GM21786 (cell line): ENCODE measurements around the gene KRT76.

Source experiments
- ATAC-seq: cut with Tn5 transposase; IDR thresholded peaks from one replicate; pipeline ENCODE4 v1.9.1; 2021; ENCODE audit not compliant: unreplicated experiment

Gene KRT76

DNA sequence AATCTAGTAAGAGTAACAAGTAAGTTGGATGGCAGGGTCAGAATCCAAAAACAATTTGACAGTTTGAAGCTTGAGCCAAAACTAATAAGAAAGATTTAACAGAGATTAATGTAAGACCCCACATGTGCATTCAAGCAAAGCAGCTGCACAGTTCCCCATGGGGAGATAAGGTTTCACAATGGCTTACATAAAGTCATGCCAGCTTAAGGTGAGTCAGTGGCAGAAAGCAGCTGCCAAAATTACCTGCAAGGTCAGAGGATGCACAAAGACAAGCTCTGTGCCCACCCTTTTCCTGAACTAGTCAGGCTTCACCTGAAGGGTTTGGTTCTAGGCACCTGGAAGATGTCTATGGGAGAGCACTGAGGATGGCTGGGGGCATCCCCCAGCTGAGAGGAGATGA is 37.2 kb downstream of the KRT76 start:
- no peak for ATAC-seq

DNA sequence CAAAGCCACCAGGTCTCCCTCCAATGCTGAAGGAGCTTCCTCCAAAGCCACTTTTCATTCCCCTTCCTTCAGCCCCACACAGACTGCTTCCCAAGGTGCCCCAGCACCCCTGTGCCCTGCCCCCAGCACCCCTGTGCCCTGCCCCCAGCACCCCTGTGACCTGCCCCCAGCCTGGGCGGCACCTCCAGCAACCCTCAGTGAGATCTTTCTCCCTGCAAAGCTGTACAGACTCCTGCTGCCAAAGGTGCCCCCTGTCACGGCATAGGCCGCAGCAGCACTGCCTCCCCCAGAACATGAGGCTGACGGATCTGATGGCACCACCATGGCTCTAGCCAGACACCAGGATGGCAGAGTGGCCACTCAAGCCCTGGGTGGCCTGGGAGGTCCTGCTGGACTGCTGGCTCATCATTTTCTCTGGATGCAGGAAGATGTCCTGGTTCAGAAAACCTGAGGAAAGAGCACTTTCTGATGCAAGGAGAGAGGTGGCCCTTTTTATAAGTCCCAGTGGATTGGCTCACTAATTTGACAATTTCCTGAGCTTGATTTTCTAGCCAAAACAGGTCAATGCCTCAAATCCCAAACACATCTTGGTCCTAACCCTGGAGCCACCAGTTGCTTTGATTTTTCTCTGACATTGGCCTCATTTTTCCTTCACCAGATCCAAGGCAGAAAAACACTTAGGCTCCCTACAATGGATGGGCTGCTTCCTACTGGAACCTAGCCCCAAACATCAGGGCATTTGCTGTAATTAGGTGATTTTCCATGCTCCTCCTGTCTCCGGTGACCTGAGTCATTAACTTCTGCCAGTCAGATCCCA is 41.1 kb downstream of the KRT76 start:
- ATAC-seq: no peak

DNA sequence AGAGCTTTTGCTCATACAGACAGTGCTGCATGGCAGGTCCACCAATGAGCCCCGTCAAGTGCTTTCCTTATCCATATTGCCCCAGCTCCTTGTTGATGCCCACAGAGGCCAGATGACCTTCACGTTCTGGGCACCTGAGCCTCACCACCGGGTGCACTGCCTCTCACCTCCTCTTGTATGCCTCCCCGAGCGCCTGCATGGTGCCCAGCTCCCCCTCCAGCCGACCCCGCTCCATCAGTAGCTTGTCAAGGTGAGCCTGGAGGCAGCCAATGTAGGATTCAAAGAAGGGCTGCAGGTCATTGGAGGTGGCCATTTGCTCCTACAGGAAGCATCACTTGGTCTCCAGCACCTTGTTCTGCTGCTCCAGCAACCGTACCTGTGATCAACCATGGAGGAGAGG is 42.0 kb downstream of the KRT76 start:
- no peak for ATAC-seq

DNA sequence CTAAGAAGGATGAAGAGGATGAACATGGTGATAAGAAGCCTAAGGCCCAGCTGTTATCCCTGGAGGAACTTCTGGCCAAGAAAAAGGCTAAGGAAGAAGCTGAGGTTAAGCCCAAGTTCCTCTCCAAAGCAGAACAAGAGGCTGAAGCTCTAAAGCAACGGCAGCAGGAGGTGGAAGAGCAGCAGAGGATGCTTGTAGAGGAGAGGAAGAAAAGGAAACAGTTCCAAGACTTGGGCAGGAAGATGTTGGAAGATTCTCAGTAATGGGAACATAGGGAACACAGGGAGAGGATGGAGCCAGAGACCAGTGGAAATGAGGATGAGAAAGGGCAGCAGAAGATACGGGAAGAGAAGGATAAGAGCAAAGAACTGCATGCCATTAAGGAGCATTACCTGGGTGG is 46.4 kb downstream of the KRT76 start:
- no peak for ATAC-seq

DNA sequence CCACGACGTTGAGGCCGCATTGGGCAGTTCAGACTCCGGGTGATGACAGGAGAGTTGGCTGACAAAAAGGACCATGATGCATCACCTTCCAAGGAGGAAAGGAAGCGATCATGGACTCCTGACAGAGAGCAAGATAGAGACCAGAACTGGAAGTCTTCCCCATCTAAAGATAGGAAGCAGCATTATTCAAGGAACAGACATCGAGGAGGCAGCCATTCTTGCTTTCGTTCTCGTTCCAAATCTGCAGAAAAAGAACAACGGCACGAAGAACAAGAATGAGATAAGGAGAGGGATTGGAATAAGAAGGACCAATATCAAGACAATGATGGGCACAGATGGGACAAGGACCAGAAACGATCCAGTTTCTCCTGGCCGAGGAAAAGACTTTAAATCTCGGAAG is 46.8 kb downstream of the KRT76 start:
- ATAC-seq: no peak

DNA sequence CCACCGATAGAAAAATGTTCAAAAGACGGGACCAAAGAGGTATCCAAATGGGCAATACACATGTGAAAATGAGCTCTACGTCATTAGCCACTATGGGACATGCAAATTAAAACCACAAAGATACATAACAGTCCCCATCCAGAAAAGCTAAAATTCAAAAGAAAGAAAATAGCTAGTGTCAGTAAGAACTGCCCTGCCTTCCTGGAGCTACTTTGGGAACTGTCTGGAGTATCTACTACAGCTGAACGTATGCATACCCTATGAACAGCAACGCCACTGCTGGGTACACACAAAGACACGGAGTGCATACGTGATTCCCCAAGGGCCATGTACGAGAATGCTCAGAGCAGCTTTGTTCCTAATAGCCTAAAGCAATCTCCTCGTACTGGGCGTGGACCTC is 48.0 kb downstream of the KRT76 start:
- no peak for ATAC-seq

DNA sequence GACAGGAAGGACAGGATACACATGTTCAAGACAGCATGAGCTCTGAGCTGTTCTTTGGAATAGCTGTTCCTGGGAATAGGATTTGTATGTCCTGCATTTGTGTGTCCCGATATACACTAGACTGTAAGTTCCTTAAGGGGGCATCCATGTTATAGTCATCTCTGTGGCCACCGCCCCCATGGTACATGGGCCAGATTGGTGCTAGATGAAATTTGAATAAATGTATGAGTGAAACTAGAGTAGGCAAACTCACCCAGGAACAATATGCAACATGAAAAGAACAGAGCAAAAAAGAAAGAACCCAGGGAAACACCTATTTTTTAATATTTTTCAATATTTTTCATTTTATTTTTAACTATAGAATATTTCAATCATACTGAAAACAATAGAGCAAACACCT is 48.8 kb downstream of the KRT76 start:
- no peak for ATAC-seq

DNA sequence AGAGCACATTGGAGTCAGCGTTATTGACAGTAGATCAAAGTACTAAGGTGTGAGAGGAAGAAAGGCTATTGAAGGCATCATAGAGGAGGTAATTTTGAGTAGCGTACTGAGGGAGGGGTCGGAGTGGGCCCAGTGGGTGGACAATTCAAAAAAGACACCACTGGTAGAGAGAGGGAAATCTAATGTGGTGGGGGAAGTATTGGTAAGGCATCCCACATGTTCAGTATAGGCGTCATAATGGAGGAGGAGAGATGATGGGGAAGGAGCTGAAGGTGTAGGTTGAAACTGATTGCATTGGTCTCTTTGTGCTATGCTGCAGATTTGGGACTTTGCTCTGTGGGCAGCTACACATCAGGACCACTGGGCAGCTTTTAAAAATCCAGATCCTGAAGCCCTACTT is 50.1 kb downstream of the KRT76 start:
- no peak for ATAC-seq

DNA sequence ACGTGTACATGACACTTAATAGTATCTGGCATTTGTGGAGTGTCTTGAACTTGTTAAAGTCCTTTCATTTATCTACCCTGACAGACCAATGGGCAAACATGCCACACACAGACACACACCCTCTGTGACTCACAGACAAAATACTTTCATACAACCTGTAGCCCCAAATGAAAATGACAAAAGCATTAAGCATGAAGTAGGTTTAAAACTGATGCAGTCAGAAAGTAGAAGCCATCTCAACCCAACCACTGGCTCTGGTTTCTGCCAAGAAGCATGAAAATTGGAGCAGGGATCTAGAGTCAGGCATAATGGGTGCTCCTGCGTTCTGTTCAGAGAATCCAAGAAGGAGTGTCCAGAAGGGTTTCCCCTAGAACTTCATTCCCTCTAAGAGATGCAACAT is 50.7 kb downstream of the KRT76 start:
- ATAC-seq: no peak

DNA sequence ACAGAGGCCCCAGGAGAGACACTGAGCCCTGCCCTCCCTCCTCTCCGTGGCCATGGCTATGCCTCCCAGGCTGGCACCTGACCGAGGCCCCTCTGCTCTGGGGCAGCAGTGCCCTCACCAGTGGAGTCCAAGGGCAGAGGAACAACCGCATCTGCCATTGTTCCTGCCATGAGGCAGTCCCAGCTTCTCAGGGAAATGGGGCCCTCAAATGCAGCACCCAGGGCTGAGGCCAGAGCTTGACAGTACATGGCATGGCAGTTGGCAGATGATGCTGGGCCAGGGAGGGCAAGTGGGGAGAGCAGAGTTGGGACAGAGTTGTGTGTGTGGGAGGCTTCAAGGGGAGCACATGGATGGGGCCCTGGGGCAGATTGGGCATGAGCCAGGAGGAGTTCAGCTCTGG is 52.8 kb downstream of the KRT76 start:
- ATAC-seq: no peak

DNA sequence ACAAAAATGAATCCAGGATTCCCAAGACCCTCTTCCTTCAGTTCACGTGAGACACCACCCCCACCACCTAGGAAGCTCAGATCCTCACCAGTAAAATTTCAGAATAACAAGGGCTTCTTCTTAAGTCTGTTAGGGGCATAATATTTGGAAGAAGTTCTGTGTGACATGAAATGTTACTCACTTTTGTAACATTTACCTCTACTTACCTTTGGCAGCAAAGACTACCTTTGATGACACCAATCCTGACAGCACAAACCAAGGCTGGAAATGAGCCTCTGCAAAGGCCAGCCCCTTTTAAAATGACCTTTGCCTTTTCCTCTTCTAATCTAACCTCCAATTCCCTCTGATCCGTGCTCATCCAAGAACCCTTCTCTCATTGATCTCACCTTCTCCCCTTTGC is 54.5 kb downstream of the KRT76 start:
- ATAC-seq: no peak

DNA sequence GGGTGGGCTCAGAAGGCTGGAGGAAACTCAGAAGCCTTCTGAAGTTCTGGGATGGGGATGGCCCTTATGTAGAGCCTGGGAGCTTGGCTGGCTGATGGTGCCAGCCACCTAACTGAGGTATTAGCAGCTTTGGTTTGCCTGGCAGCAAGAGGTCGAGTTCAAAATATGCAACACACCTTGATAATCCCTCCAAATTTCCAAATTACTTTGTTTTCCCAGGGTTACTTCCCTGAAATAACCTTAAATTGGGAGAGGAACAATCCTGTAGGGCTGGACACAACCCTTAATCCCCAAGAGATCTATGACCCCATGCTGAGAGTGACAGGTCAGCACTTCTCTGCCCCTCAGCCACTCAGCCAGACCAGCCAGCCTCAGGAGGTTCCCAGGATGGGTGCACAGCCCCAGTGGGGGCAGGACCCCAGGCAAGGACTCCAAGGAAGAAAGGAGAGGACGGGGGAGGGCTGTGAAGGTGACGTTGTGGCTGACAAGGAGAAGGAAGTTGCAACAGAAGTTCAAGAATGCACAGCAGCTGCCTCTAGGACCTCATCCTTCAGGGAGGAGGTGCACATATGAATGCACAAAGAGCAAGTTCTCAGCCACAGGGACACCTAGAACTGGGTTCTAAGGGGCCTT is 55.2 kb downstream of the KRT76 start:
- no peak for ATAC-seq

DNA sequence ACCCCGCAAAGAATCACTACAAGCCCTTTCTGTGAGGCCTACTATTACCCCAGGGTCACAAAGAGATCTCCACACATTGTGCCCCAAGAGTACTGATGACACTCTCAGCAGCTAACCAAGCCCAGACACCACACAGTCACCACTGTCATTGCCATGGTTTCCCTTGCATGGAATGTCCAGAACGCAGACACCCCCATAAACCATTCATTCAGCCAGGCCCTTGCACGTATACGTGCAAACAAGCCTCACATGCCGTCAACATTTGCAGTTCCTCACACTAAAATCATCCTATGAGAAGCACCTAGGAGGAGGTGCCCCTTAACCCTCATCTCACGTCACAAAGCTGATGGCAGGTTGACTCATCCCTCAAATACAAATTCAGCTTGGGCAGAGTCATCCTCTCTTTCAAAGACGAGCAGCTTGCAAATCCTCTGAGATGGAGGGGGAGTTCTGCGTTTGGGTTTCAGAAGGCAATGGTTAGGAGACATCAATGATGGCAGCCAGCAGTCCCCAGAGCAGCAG is 56.7 kb downstream of the KRT76 start:
- ATAC-seq: no peak
